ENCODE data around the gene TAS2R60.
A peak's percentile ranks its signal among the peaks of the same experiment; 100 is the strongest.

Gene TAS2R60

DNA sequence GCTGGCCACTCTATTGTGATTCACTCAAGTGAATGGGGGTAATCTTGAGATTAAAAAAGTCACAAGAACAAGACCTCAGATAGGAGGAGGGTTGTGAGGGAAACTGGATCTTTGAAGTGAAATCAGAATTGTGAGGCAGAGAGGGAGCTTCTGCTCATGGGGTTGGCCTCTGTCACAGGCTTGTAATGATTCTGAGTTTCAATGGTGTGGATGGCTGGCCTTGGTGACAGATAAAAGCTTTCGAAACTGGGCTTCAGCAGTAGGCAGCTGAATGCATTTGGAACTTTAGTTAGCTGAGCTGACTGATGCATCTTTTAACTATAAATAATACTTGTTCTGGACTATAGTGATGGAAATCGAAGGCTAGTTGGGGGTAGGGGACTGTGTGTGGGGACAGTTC is 12.2 kb downstream of the TAS2R60 start:
- no peak for DNase-seq (ENCODE audit: low read depth in 2 of 2)
- H3K4me3 ChIP-seq (replicated peaks in 1 of 2; ENCODE audit: low read depth in 2 of 2, low read length in 2 of 2), result no peak overlapping the region
- TF ChIP-seq, protein P1, sequence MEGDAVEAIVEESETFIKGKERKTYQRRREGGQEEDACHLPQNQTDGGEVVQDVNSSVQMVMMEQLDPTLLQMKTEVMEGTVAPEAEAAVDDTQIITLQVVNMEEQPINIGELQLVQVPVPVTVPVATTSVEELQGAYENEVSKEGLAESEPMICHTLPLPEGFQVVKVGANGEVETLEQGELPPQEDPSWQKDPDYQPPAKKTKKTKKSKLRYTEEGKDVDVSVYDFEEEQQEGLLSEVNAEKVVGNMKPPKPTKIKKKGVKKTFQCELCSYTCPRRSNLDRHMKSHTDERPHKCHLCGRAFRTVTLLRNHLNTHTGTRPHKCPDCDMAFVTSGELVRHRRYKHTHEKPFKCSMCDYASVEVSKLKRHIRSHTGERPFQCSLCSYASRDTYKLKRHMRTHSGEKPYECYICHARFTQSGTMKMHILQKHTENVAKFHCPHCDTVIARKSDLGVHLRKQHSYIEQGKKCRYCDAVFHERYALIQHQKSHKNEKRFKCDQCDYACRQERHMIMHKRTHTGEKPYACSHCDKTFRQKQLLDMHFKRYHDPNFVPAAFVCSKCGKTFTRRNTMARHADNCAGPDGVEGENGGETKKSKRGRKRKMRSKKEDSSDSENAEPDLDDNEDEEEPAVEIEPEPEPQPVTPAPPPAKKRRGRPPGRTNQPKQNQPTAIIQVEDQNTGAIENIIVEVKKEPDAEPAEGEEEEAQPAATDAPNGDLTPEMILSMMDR (IDR thresholded peaks at IDR 0.05; ENCODE audit: low read depth, low read length), result no peak

DNA sequence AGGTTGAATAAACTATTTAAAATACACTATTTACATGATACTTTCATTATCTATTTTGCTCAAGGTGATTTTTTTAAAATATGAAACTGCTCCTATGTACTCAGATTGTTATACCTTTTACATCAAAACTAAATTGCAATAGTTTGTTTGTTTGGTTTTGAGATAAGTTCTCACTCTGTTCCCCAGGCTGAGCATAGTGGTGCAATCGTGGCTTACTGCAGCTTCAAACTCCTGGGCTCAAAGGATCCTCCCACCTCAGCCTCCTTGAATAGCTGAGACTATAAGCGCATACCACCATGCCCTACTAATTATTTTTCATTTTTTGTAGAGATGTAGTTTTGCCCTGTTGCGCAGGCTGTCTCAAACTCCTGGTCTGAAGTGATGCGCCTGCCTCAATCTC is 12.7 kb downstream of the TAS2R60 start:
- peak in 1 of 2 donors; percentile 10 for DNase-seq (ENCODE audit: low read depth in 2 of 2)
- no peak overlapping the region for H3K4me3 ChIP-seq (replicated peaks in 1 of 2; ENCODE audit: low read depth in 2 of 2, low read length in 2 of 2)
- TF ChIP-seq, protein P1 (IDR thresholded peaks at IDR 0.05; ENCODE audit: low read depth, low read length), result no peak

DNA sequence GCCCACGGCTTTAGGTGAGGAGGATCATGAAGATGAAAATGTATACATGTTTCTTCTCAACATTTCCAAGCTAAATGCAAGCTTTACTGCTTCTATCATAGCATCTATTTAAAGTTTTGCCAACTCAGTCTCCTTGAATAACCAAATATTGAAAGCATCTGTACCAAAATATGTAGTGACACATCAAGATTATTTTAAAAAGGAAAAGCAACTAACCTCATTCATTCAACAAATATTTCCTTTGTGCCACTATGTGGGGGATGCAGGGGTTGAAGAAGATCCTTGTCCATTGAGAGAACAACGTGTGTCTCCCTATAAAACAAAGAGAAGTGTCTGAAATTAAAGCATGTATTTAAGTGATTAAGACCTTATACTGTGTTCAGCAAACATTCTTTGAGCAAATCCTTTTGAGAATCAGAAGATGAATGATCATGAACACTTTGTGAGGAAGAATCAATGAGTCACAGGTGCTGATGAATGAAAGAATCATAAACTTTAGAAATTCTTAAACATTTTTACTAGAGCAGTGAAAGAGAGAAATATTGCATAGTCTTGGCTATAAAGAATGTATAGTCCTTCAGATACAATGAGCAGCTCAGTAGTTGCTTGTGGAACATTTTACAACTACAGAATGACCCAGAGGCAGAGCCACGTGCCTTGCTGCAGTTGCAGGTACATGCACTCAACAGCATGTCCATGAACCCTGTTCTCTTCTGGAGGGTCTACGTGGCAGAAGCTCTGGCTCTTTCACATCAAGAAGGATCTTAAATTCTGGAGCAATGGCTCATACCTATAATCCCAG is 13.9 kb downstream of the TAS2R60 start:
- no peak overlapping the region for H3K4me3 ChIP-seq (replicated peaks in 1 of 2; ENCODE audit: low read depth in 2 of 2, low read length in 2 of 2)
- DNase-seq (ENCODE audit: low read depth in 2 of 2), result peak in 1 of 2 donors; percentile 57
- TF ChIP-seq, protein P1 (IDR thresholded peaks at IDR 0.05; ENCODE audit: low read depth, low read length), result no peak

DNA sequence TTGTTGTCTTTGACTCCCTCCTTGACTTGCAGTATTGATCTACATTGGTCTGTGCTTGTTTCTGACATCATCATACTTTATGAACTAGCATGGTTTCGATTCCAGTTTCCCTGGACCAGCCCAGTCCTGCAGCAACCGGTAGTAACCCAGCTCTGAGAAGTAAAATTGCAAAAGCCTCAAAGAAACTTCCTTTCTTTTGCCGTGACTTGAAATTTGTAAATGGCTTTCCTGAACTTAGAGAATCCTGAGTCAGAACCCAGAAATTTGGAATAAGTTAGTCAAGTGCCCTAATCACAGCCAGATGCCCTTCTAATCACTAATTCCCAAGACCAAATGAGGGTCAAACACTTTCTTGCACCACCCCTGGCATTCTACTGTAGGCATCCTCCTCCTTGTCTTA is 15.0 kb downstream of the TAS2R60 start:
- TF ChIP-seq, protein P1 (IDR thresholded peaks at IDR 0.05; ENCODE audit: low read depth, low read length), result no peak
- H3K4me3 ChIP-seq (replicated peaks in 1 of 2; ENCODE audit: low read depth in 2 of 2, low read length in 2 of 2), result no peak overlapping the region
- DNase-seq (ENCODE audit: low read depth in 2 of 2), result peak in 1 of 2 donors; percentile 58

DNA sequence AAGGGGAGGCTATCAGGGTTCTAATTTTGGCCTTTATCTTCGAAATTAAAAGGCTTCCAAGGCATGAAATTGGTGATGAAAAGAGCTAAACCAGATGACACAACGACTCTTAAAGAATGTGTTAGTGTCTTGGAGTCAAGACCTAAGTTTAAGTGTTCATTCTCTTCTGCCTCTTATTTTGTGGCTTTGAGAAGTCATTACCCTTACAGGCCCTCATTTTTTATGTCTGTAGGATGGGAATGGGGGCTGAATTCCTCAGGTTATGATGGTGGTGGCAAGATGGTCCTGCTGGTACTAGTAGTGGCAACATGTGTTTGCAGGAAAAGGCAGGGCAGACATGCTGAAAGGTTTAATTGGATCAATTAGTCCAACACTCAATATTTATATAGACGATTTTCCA is 15.4 kb downstream of the TAS2R60 start:
- TF ChIP-seq, protein P1 (IDR thresholded peaks at IDR 0.05; ENCODE audit: low read depth, low read length), result no peak
- DNase-seq (ENCODE audit: low read depth in 2 of 2), result no peak
- H3K4me3 ChIP-seq (replicated peaks in 1 of 2; ENCODE audit: low read depth in 2 of 2, low read length in 2 of 2), result no peak overlapping the region

DNA sequence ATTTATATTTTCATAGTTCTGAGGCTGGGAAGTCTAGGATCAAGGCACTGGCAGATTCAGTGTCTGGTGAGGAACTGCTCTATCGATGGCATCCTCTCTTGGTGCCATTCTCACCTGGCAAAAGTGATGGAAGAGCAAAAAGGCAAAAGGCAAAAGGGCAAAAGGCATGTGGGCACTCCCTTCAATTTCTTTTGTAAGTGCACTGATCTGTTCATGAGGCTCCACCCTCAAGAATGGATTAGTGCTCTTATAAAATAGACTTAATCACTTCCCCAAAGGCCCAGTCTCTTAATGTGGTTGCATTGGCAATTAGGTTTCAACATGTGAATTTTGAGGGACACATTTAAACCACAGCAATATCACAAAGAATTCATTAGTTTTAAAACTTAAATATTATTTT is 16.1 kb downstream of the TAS2R60 start:
- TF ChIP-seq, protein P1 (IDR thresholded peaks at IDR 0.05; ENCODE audit: low read depth, low read length), result no peak
- no peak for DNase-seq (ENCODE audit: low read depth in 2 of 2)
- no peak overlapping the region for H3K4me3 ChIP-seq (replicated peaks in 1 of 2; ENCODE audit: low read depth in 2 of 2, low read length in 2 of 2)

Data from cardiac fibroblast (primary cell).